Measurements from ENCODE around the gene PLA2G1B.

- TF ChIP-seq, protein P1, sequence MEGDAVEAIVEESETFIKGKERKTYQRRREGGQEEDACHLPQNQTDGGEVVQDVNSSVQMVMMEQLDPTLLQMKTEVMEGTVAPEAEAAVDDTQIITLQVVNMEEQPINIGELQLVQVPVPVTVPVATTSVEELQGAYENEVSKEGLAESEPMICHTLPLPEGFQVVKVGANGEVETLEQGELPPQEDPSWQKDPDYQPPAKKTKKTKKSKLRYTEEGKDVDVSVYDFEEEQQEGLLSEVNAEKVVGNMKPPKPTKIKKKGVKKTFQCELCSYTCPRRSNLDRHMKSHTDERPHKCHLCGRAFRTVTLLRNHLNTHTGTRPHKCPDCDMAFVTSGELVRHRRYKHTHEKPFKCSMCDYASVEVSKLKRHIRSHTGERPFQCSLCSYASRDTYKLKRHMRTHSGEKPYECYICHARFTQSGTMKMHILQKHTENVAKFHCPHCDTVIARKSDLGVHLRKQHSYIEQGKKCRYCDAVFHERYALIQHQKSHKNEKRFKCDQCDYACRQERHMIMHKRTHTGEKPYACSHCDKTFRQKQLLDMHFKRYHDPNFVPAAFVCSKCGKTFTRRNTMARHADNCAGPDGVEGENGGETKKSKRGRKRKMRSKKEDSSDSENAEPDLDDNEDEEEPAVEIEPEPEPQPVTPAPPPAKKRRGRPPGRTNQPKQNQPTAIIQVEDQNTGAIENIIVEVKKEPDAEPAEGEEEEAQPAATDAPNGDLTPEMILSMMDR (IDR thresholded peaks at IDR 0.05) = peak in 6 of 12 donors; percentile 17 to 39 (median 29)
- no peak for TF ChIP-seq POLR2A (IDR thresholded peaks at IDR 0.05)
Observed at GRCh38 chr12:120367233-120367923, 39.8 kb upstream of the PLA2G1B start.

Data from heart left ventricle (tissue), 13 donors.